NCI-H510A (cell line): ENCODE data around the gene ATOH7.
"Not testable (repeated sequence)": the region's sequence is repeated elsewhere in the genome, so short reads cannot be mapped to it uniquely, and the experiment has no call there.

Experiments
- DNase-seq: peaks from one replicate; lab custom pipeline; 2025; lab: John Stamatoyannopoulos, UW

ATOH7 gene

DNA sequence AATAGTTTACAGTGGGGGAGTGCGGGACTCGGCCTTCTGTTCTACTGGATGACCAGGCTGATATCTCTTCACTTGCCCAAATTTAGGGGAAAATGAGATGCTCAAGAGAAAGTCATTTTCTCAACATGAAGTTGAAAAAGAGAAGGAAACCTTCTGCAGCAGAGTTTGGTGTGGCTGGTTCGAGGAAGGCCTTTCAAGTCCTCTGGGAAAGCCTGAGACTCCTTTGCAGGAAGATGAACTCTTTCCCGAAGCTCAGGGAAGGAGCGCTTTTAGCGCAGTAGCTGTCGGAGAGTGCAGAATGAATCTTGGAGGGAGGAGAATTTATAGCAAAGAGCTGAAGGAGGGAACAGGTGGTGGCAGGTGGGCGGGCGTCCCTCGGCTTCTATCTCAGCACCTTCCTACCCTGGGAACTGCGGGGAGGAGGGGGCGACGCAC, at the start of gene ATOH7:
Gene ATOH7, minus strand, starts transcription at position 297 of the 435 bp plus-strand sequence. CDS start 436 bp downstream, outside the sequence.
- no peak for DNase-seq

DNA sequence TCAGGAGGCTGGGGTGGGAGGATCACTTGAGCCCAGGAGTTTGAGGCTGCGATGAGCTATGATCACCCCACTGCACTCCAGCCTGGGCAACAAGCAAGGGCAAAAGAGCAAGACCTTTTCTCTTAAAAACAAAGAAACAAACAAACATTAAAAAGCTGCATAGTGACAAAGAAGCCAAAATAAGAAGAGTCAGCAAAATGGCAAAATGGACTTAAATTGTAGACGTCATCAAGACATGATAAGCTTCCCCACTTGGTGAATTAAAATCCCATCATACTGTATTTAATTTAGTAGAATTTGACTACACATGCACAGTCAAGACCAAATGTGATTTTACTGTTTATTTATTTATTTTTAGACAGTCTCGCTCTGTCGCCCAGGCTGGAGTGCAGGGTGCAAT, 48.8 kb upstream of the ATOH7 start:
- no peak for DNase-seq

DNA sequence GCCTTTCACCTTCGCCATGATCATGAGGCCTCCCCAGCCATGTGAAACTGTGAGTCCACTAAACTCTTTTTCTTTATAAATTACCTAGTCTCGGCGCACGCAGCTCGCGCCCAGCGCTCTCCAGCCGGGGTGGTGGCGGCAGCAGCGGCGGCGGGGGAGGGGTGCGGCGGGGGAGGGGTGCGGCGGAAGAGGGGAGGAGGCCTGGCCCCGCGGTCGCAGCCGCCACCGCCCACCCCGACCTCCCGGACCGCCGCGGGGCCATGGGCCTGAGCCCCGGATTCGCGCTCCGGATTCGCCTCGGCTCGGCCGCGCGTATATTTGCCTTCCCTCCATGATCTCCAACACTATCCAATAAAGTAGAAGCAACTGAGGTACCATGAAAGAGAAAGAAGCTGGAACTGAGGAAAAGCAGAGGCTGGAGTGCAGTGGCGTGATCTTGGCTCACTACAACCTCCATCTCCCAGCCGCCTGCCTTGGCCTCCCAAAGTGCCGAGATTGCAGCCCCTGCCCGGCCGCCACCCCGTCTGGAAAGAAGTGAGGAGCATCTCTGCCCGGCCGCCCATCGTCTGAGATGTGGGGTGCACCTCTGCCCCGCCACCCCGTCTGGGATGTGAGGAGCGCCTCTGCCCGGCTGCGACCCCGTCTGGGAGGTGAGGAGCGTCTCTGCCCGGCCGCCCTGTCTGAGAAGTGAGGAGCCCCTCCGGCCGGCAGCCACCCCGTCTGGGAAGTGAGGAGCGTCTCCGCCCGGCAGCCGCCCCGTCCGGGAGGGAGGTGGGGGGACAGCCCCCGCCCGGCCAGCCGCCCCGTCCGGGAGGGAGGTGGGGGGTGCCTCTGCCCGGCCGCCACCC, 47.2 kb upstream of the ATOH7 start:
- not testable (repeated sequence) for DNase-seq

DNA sequence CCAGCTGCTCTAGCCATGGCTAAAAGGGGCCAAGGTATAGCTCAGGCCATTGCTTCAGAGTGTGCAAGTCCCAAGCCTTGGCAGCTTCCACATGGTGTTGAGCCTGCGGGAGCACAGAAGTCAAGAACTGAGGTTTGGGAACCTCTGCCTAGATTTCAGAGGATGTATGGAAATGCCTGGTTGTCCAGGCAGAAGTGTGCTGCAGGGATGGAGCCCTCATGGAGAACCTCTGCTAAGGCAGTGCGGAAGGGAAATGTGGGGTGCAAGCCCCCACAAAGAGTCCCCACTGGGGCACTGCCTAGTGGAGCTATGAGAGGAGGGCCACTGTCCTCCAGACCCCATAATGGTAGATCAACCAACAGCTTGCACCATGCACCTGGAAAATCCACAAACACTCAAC, 45.9 kb upstream of the ATOH7 start:
- DNase-seq, result not testable (repeated sequence)

DNA sequence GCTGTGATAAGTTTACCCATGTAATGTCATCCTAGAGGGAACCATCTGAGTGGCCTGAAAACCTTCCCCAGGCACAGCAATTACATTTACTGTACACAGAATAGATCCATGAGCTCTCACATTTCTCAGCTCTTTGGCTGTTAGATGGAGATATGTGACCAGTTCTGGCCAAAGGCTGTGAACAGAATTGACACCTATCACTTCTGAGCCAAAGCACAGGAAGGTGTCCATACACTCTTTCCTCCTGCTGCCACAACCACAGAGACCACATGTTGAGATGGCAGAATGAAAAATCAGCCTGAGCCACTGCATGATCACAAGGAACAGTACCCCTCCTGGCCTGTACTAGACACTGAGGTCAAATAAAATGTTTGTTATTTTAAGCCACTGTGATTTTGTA, 44.3 kb upstream of the ATOH7 start:
- no peak for DNase-seq

DNA sequence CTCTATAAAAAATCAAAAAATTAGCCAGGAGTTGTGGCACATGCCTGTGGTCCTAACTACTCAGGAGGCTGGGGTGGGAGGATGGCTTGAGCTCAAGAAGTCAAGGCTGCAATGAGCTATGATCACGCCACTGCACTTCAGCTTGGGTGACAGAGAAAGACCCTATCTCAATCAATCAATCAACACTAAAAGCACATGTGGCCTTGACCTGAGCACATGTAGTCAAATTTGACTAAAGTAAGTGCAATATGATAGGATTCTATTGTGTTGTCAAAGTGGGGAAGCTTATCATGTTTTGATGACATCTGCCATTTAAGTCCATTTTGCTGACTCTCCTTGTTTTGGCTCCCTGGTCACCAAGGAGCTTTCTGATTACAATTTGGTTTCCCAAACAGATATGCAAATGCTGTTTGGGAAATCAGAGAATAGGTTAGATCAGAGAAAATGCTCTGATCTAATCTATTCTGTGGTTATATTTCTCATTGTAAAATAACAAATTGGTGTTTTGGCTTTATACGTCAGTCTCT, 43.8 kb upstream of the ATOH7 start:
- DNase-seq, result no peak

DNA sequence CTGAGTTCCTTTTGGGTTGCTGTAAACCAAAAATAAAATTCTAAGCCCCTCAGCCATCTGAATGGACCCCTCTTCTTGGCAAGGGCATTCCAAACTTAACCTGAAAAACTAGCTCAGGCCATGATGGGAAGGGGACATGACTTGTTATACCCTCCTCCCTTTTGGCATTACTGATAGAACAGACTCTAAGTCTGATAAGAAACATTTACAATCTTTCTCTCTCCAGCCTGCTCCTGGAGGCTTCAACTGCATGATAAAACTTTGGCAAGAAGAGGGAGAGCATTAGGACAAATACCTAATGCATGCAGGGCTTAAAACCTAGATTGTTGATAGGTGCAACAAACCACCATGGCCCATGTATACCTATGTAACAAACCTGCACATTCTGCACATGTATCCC, 40.9 kb upstream of the ATOH7 start:
- DNase-seq, result no peak

DNA sequence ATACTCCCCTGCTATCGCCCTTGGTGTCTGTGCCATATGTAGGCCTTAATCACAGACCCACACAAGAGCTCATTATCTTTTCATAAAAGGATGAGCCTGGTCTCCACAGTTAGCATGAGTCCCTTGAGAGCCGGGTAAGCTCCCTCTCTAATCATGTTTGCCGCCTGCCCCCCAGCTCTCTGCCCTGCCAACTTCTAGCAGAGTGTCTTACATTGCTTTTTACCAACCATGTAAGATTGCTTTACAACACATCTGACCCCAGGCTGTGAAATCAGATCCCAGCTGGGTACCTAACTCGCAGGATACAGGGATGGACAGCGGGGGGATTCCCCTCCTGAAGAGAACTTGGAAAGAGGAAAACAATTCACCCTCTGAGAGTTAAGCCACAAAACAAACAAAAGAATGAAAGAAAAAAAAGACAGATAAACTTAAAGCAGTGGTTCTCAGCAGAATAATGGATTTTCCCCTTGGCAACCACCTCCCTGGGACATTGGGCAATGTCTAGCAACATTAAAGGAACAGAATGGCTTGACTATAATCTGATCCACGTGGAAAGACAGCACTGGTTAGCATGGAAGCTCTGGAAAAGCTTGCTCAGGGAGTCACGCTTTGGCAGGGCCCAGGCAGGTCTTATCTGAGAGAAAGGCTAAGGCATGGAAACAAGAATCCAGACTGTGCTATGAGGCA, 39.4 kb upstream of the ATOH7 start:
- no peak for DNase-seq

DNA sequence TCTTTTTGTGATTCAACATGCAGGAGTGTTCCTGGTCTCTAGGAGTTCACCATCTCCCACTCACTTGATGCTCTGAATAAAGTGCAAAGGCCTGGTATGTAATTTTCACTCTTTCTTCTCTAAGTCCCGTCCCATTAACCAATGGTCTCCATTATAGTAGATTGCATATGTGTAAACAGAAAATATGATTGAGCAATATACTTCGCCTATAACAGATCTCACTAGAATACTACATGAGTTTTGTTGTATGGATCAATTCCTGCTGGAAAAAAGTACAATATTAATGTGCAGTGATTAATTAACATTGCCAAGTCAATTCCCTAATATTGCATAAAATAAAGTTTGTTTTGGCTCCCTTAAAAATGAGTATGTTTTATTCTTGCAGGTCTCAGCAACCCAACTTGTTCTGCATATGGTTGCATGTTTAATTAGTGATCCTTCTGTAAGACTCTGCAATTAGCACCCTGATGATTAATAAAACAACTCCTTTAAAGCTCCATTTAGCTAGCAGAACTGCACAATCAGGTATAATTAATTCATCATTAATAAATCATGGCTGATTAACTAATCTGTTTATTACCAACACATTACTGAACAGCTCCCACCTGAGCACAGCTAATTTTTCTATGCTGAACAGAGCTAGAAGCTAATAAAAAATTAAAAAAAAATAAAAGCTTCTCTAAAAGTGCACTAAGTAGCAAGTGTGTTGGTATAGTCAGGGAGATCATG, 37.8 kb upstream of the ATOH7 start:
- no peak for DNase-seq

DNA sequence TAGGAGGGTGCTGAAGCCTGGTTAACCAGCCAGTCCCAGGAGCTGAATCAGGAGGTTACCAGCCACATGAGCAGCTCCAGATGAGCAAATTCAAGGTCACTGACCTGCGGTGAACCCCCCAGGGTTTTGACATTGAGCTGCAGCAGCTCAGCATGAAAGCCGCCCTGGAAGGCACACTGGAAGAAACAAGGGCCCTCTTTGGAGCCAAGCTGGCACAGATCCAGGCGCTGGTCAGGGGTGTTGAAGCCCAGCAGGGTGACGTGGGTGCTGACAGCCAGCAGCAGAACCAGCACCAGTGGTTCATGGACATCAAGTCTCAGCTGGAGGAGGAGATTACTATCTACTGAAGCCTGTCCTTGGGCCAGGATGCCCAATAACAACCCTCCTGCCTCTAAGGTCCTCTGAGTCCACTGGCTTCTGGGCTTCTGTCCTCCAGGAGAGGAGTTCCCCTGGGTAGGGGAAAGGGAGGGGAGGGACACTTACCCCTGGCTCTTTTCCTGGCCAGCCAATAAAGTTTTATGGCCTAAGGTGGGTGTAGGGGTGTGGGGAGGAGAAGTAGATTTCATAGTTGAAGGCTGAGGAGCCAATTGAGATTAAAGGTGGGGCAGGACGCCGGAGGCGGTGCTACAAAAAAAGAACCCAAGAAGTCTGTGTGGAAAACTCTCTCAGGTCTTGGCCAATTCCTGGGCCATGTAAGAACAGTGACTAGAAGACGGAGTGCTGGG, 29.4 kb upstream of the ATOH7 start:
- no peak for DNase-seq

DNA sequence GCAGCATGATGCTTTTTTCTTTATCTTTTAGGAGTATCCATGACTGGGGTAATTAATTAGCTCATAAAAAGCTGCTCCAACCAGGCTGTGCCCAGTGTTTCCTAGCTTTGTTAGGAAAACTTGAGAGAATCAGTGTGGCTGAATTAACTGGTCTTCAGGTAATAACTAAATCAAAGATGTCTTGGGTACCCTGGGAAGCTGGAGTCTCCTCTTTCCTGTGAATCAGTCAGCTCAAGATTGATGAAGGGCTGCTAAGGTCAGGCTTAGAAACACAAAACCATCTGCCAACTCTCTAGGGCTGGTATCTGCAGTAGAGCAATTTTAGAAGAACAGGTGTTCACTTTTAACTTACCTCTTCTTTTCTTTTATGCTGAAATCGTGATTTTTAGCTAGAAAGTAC, 21.4 kb upstream of the ATOH7 start:
- no peak for DNase-seq

DNA sequence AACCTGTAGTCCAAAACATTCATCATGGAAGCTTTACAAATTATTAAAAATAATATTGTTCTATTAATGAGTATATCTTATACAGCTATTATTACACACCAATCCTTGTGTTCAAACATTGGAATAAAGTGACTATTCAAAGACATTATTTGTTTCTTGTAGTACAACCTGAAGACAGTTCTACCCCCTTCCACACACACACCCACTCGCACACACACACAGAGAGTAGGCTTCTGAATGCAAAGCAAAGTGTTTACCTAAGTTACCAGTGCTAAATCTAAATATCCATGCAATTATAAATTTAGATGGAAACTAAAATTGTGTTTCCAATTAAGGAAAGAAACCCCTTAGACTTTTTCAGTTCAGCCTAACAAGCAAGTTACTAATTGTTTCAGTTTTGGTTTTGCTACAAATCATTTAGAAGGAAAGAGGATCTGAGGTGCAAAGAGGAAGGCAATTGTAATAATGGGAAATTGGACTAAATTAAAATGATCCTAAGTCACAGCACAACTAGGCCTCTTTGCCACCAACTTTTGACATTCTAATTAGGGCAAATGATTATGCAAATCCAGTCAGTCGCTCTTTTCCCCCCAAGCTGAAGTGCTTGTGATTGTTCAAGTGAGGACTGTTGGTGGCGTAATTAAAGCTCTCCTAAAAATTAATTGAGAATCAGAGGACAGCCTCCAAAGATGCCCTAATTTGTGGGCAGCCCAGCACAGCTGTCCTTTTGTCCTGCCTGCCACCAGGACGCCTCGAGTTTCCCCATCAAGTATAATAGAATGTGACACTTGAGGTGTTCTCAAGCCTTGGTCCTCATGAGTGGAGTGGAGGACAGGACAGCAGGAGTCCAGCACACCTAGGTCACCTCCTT, 19.9 kb upstream of the ATOH7 start:
- no peak for DNase-seq

DNA sequence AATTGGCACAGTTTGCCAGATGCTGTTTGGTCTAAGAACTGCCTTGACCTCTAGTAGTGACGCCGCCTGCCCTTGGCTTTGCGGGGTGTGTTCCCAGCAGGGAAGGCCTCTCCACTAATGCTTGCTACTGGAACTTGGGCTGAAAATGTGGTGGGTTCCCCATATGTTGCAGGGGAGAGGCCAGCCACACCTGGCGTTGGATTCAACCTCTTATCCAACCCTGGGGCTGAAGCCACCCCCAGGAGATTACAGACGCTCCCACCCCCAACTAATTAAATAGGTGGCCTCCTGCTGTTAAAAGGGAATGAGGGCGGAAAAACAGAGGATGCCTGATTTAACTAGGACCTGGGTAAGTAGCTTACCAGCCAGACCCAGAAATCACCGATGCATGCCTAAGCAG, 19.2 kb upstream of the ATOH7 start:
- no peak for DNase-seq

DNA sequence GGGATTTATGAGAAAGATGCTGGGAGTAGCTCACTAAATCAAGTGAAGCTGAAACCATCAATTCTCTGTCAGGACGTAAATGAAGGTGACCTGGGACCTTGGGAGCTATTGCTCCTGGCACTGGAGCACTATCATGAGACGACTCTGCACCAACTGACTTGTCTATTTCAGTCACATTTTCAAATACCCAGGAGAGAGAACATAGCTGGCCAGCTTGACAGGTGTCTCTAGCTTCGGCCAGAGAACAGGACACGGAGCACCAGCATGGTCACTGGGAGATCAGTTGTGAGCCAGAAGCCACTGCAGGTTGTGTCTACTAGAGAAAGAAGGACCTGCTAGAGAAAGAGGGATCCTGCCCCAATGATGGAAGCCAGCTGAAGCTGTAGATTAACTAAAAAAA, 17.4 kb upstream of the ATOH7 start:
- DNase-seq, result no peak

DNA sequence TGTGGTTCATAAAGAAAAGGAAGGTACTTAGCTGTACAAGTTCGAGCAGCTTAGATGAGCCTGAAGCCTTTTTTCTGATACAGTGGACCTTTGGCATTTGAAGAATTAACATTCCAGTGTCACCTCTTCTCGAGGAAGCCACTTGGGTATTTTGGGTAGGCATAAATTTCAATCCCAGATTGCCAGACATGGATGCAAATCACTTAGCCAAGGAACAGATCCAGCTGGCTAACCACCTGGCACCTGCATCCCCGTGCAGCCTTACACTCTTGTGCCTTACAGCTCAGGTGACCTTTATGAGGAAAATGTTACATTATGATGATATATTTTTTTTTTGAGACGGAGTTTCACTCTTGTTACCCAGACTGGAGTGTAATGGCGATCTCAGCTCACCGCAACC, 16.0 kb upstream of the ATOH7 start:
- no peak for DNase-seq

DNA sequence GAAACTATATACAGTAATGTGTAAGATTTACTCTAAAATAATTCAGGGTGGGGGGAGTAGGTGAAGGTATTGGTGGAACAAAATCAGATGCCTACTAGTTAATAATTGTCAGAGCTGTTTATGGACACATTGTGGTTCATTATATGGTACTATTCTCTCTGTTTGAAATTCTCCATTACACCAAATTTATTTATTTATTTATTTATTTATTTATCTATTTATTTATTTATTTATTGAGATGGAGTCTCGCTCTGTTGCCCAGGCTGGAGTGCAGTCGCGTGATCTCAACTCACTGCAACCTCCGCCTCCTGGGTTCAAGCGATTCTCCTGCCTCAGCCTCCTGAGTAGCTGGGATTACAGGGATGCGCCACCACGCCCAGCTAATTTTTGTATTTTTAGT, 14.5 kb upstream of the ATOH7 start:
- DNase-seq, result not testable (repeated sequence)

DNA sequence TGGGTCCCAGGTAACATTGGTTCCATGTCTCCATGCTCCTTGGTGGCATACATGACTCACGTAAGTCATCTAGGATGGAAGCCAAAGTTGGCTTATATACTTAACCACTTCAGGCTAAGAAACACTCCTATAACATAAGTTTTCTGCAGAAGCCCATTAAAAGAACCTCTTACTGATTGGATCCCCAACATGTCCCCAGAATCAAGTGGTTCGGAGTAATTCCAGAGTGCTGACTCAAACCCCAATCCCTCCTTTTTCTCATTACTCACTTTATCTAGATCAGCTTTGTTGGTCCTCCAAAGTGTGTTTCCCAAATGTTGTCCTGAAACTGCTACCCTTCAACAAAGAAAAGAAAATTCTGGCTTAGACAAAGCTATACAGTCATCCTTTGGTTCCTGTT, 10.1 kb upstream of the ATOH7 start:
- no peak for DNase-seq

DNA sequence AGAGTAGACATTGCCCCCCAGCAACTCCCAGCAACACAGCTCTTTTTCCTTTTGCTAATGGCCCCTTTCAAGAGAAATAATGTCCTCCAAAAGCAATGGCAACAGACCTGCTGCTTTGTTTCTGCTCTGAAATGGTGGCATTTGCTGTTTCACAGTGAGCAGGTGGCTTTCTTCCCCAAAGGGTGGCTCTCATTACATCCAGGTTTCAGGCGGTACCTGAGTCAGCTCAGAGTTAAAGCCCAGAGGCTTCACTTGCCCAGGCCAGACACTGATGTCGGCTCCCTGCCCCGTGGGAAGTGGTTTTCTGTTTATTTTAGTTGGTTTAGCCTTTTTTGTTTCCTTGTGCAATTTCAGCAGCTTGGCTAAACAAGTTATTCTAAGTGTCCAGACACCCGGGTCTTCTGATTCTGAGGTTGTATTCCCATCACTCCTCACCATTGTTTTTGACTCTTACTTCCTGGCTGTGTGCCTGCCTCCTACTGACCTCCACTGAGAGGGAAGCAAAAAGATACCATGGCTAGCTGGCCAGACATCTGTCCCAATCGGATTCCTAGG, 7.8 kb upstream of the ATOH7 start:
- no peak for DNase-seq

DNA sequence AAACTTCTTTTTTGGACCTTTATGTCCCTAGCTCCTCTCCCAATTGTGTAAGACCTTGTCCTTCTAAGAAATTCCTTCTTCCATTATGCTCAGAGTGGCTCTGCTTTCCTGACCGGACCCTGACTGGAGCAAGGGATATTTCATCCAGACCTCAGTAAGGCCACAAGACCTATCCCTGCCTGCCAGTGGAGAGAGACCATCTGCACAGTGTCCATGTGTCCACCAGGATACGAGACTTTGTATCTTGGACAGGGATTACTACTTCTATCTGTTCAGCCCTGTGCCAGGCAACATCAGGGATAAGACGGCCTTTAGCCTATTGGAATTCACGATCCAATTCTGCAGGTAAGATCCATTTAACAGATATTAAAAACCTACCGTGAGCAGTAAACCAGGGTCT, 7.2 kb upstream of the ATOH7 start:
- no peak for DNase-seq

DNA sequence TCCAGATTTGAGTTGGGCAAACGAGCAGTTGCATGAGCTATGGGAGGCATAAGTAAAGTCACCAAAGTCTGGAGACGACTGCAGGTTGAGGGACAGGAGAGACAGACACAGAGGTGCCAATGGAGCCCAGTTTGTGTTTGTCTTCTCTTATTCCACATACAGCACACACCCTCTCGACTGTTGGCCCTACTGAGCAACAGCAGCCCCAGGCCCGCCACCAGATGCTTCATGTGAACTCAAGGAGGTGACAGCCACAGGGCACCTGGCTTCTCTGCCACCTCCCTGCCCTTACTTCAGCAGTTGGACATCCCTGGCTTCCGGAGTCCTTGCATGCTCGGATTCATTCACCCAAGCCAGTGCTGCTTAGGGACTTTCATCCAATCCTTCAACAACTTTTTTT, 6.5 kb upstream of the ATOH7 start:
- DNase-seq, result no peak

DNA sequence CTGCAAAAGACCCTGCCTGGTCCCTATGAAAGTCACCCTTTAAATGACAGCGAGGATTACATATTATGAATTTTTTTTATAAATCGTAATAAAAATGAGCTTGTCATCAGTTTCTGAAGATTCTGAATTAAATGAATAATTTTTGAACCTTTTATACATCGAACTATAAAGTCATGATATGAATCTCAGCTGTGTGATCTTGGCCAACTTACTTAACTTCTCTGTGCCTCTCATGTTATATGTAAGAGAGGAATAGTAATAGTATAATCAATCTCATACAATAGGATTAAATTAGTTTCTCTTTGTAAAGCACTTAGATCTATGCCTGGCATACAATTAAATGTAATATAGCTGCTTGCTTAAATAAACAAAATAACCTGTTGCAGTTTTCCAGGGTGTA, 5.3 kb upstream of the ATOH7 start:
- DNase-seq, result no peak
